GM12864 (cell line): ENCODE results near the gene KCNG2.

ENCODE experiments used
- DNase-seq: peaks from one replicate; pipeline ENCODE4 v3.0.0-alpha.2; 2011; ENCODE audit warnings: low read depth
- H3K4me3 ChIP-seq: 2 replicates; pipeline ENCODE4 v1.5.1; 2011; ENCODE audit warnings: mild to moderate bottlenecking, low read depth, low read length, control low read depth
- CTCF ChIP-seq: IDR thresholded peaks from 2 replicates; pipeline ENCODE4 v1.5.1; 2011; ENCODE audit warnings: low read depth, mild to moderate bottlenecking, moderate library complexity, low read length, control low read depth, inconsistent platforms; ENCODE audit errors: missing control alignments

The KCNG2 gene

GRCh38 chr18:79769698-79770500 is 27.8 kb upstream of the KCNG2 start:
- H3K4me3 ChIP-seq, result no peak overlapping the region
- no peak for TF ChIP-seq CTCF
- DNase-seq, result no peak

GRCh38 chr18:79770501-79770815 is 27.3 kb upstream of the KCNG2 start:
- H3K4me3 ChIP-seq, result no peak overlapping the region
- TF ChIP-seq CTCF, result no peak
- DNase-seq, result no peak

DNA sequence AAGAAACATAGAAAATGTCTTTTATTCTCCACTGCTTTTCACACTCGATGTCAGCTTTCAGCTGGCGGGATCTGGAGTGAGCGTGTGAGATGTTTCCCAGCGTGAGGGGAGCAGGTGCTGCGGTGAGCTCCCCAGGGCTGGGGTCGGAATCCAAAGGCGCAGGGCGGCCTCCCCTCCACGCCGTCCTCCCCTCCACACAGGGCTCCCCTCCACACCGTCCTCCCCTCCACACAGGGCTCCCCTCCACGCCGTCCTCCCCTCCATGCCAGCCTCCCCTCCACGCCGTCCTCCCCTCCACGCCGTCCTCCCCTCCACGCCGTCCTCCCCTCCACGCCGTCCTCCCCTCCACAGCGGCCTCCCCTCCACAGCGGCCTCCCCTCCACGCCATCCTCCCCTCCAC is 26.9 kb upstream of the KCNG2 start:
- TF ChIP-seq CTCF, result no peak

GRCh38 chr18:79771446-79772107 is 26.2 kb upstream of the KCNG2 start:
- no peak for DNase-seq
- no peak overlapping the region for H3K4me3 ChIP-seq
- TF ChIP-seq CTCF, result no peak

More for the DNA sequence above, 26.9 kb upstream of the KCNG2 start:
- H3K4me3 ChIP-seq, result no peak overlapping the region
- DNase-seq, result no peak

GRCh38 chr18:79772108-79772864 is 25.5 kb upstream of the KCNG2 start:
- TF ChIP-seq CTCF, result no peak
- H3K4me3 ChIP-seq, result no peak overlapping the region
- DNase-seq, result no peak

- DNase-seq, result no peak
- no peak overlapping the region for H3K4me3 ChIP-seq
- TF ChIP-seq CTCF, result no peak
Measured at GRCh38 chr18:79772865-79773696, 24.7 kb upstream of the KCNG2 start.
